Pancreas (tissue), 10 donors: ENCODE results near the gene TOX2. TPM values are rescaled to one million over a fixed set of nuclear protein-coding genes. Genes with fewer than 3 reads are reported as not detected.

Experiments
- ATAC-seq, 4 donors: fragments of 200-7000 bp; cut with Tn5 transposase; one replicate each; pipeline versions ENCODE4 v1.8.0 to v1.9.1; 2020; ENCODE audit warnings: mild to moderate bottlenecking in 4 of 4, moderate library complexity in 4 of 4
- DNase-seq, 6 donors: peaks; one replicate each; pipeline ENCODE4 v3.0.0-alpha.2; 2020
- FAIRE-seq: peaks from 2 replicates; lab custom pipeline; 2012; peaks lifted over from hg19 to GRCh38; lab: Jason Lieb, UNC
- H3K27ac ChIP-seq, 4 donors: fragments of 200-600 bp; sonication (generic); 1 replicate in 3 of 4; 2 replicates in 1 of 4; pipeline versions ENCODE4 v1.5.0 to v1.8.0; 2020
- H3K27me3 ChIP-seq, 4 donors: fragments of 200-600 bp; one replicate each; pipeline ENCODE4 v1.8.0; 2021
- H3K36me3 ChIP-seq, 3 donors: fragments of 200-600 bp; sonication (generic) in 1 of 3; one replicate each; pipeline versions ENCODE4 v1.5.0 to v1.8.0; 2020 to 2021
- H3K4me1 ChIP-seq, 3 donors: fragments of 200-600 bp; one replicate each; pipeline ENCODE4 v1.8.0; 2021
- H3K4me3 ChIP-seq, 4 donors: fragments of 200-600 bp; sonication (generic) in 2 of 4; one replicate each; pipeline versions ENCODE4 v1.5.0 to v1.8.0; 2020 to 2021
- H3K9me3 ChIP-seq, 4 donors: fragments of 200-600 bp; one replicate each; pipeline ENCODE4 v1.8.0; 2021
- CTCF ChIP-seq, 4 donors: fragments of 200-600 bp; sonication (generic) in 3 of 4; IDR thresholded peaks; one replicate each; pipeline versions ENCODE4 v1.5.0 to v1.8.0; 2021; ENCODE audit warnings: antibody characterized with exemption in 4 of 4
- WGBS, 2 donors: extraction: QIAGEN DNeasy Blood & Tissue Kit; methylation state at CpG; one replicate each; pipeline ENCODE4 v1.1.7; 2013; 5-methylcytosine and 5-hydroxymethylcytosine counted together
- intact Hi-C, 3 donors: fragments of 100-400 bp; cut with DNase I; formaldehyde crosslinking; loops; one replicate each; pipeline versions ENCODE4 v1.11.1 to v1.14.2; 2022
- polyA plus RNA-seq, 2 donors: library from polyadenylated mRNA; stranded (reverse); fragments of 200-250 nt; gene quantifications; one replicate each; pipeline ENCODE4 v1.2.3, GENCODE V29; 2013
- total RNA-seq, 6 donors: library from RNA; stranded (reverse); fragmentation: NEBNext Ultra II Directional in 4 of 6; extraction: Animal tissue kit (Norgen Biotek cat#: 25700) in 4 of 6; gene quantifications; one replicate each; pipeline versions ENCODE4 v1.2.1 to v1.2.4, GENCODE V29; 2021 to 2023
- donor health status: healthy with polysubstance abuse.
- donor health status: DM: no; HTN: no; CAD: no; lungs with moderate emphysema.
- donor health status: DM: no; HTN: no; CAD: no.
- donor health status: control.
- donor health status: control.
- donor health status: Bipolar disorder and iron deficiency.
- donor health status: DM: yes; HTN: yes; CAD: no.
- donor health status: DM: no; HTN: no; CAD: no.
- donor health status: DM: no; HTN: no; CAD: no.
- donor health status: DM: yes; HTN: yes; CAD: no.

TOX2 gene
- total and polyA plus RNA-seq, 8 donors, result 0.24 to 2.3 (median 0.90) TPM

GRCh38 chr20:43993560-43993959 lies 78.9 kb downstream of the TOX2 start:
- H3K27me3 ChIP-seq, result no peaks in the 10 kb centered on the region
- ATAC-seq (no peak), FAIRE-seq (no peak), DNase-seq (no peak)
- WGBS, 2 donors, result 68 to 71% methylated on average over 4 of the region's 4 CpGs
- H3K9me3 ChIP-seq, result no peaks in the 10 kb centered on the region
- no peak overlapping the region for H3K4me3 ChIP-seq
- H3K27ac ChIP-seq, result no peak overlapping the region
- H3K36me3 ChIP-seq, result no peaks in the 10 kb centered on the region
- intact Hi-C loops, result no loop called here
- no peaks in the 10 kb centered on the region for H3K4me1 ChIP-seq
- no peak for TF ChIP-seq CTCF (IDR thresholded peaks at IDR 0.05)

GRCh38 chr20:43994486-43995100 lies 79.9 kb downstream of the TOX2 start:
- intact Hi-C loops, result no loop called here
- no peak for FAIRE-seq
- Histone ChIP-seq H3K36me3 (no peaks in the 10 kb centered on the region), H3K27ac (no peak overlapping the region), H3K9me3 (no peaks in the 10 kb centered on the region), H3K4me3 (no peak overlapping the region), H3K27me3 (no peaks in the 10 kb centered on the region), H3K4me1 (no peaks in the 10 kb centered on the region)
- no peak for ATAC-seq
- TF ChIP-seq CTCF (IDR thresholded peaks at IDR 0.05), result no peak
- no peak for DNase-seq
- WGBS, 2 donors, result 29 to 32% methylated on average over 11 of the region's 11 CpGs

GRCh38 chr20:43995645-43996044 lies 81.0 kb downstream of the TOX2 start:
- no peak for TF ChIP-seq CTCF (IDR thresholded peaks at IDR 0.05)
- Histone ChIP-seq H3K27ac (no peak overlapping the region), H3K9me3 (no peaks in the 10 kb centered on the region), H3K4me3 (no peak overlapping the region), H3K36me3 (no peaks in the 10 kb centered on the region), H3K4me1 (no peaks in the 10 kb centered on the region), H3K27me3 (no peaks in the 10 kb centered on the region)
- ATAC-seq (no peak), DNase-seq (no peak), FAIRE-seq (no peak)
- intact Hi-C loops, result no loop called here

- ATAC-seq (no peak), FAIRE-seq (no peak), DNase-seq (no peak)
- 68 to 76% methylated on average over 7 of the region's 7 CpGs for WGBS, 2 donors
- no peaks in the 10 kb centered on the region for H3K4me1 ChIP-seq
- no peak overlapping the region for H3K4me3 ChIP-seq
- H3K36me3 ChIP-seq, result no peaks in the 10 kb centered on the region
- H3K9me3 ChIP-seq, result no peaks in the 10 kb centered on the region
- H3K27me3 ChIP-seq, result no peaks in the 10 kb centered on the region
- intact Hi-C loops, result no loop called here
- TF ChIP-seq CTCF (IDR thresholded peaks at IDR 0.05), result no peak
- no peak overlapping the region for H3K27ac ChIP-seq
Observed at GRCh38 chr20:43996240-43996930, 81.7 kb downstream of the TOX2 start.

- 35 to 49% methylated on average over 4 of the region's 4 CpGs for WGBS, 2 donors
- no peak for DNase-seq
- intact Hi-C loops, result no loop called here
Observed at GRCh38 chr20:43999848-44000247, 85.2 kb downstream of the TOX2 start.

More at GRCh38 chr20:43999848-44000247, 85.2 kb downstream of the TOX2 start:
- Histone ChIP-seq H3K27ac (no peak overlapping the region), H3K36me3 (no peaks in the 10 kb centered on the region), H3K4me3 (no peak overlapping the region), H3K9me3 (no peaks in the 10 kb centered on the region), H3K4me1 (no peaks in the 10 kb centered on the region), H3K27me3 (no peaks in the 10 kb centered on the region)
- no peak for TF ChIP-seq CTCF (IDR thresholded peaks at IDR 0.05)
- no peak for ATAC-seq
- no peak for FAIRE-seq
